Mesenchymal stem cell (in vitro differentiated cells and primary cell): ENCODE data around the gene STARD3.

Experiments
- DNase-seq: peaks from one replicate; pipeline ENCODE4 v3.0.0-alpha.2; 2013
- H2AFZ ChIP-seq: one replicate; pipeline ENCODE4 v1.6.1; 2013; ENCODE audit warnings: low read depth, mild to moderate bottlenecking, control low read depth, inconsistent platforms, low read length, moderate library complexity
- H2AK5ac ChIP-seq: 2 replicates; pipeline ENCODE4 v1.6.1; 2013; ENCODE audit warnings: low read length, moderate library complexity, mild to moderate bottlenecking, inconsistent platforms; ENCODE audit not compliant: severe bottlenecking
- H2BK120ac ChIP-seq: one replicate; pipeline ENCODE4 v1.6.1; 2013; ENCODE audit warnings: low read depth, mild to moderate bottlenecking, inconsistent platforms, low read length, moderate library complexity
- H2BK12ac ChIP-seq, 2 experiments: one replicate each; pipeline ENCODE4 v1.6.1; 2013; ENCODE audit warnings: inconsistent platforms in 2 of 2, low read length in 2 of 2, mild to moderate bottlenecking in 2 of 2, moderate library complexity in 2 of 2, control low read depth in 1 of 2
- H2BK15ac ChIP-seq: one replicate; pipeline ENCODE4 v1.6.1; 2013; ENCODE audit warnings: mild to moderate bottlenecking, low read depth, inconsistent platforms; ENCODE audit not compliant: poor library complexity, severe bottlenecking
- H2BK5ac ChIP-seq: 2 replicates; pipeline ENCODE4 v1.6.1; 2013; ENCODE audit warnings: low read depth, mild to moderate bottlenecking, low read length, control low read depth, inconsistent platforms; ENCODE audit not compliant: poor library complexity, severe bottlenecking
- H3K14ac ChIP-seq, 2 experiments: one replicate each; pipeline ENCODE4 v1.6.1; 2013; ENCODE audit warnings: inconsistent platforms in 2 of 2, low read length in 2 of 2, control low read depth in 1 of 2, mild to moderate bottlenecking in 1 of 2, moderate library complexity in 1 of 2
- H3K18ac ChIP-seq, 2 experiments: one replicate each; pipeline ENCODE4 v1.6.1; 2013; ENCODE audit warnings: inconsistent platforms in 2 of 2, low read length in 2 of 2, control low read depth in 1 of 2, low read depth in 1 of 2, mild to moderate bottlenecking in 1 of 2
- H3K23ac ChIP-seq, 2 experiments: one replicate each; pipeline ENCODE4 v1.6.1; 2013; ENCODE audit warnings: inconsistent platforms in 2 of 2, low read length in 2 of 2, mild to moderate bottlenecking in 2 of 2, moderate library complexity in 2 of 2, control low read depth in 1 of 2
- H3K27ac ChIP-seq: 2 replicates; pipeline ENCODE4 v1.5.1; 2013; ENCODE audit warnings: mild to moderate bottlenecking, moderate library complexity, low read length, control low read depth, inconsistent platforms; ENCODE audit not compliant: poor library complexity, severe bottlenecking
- H3K27me3 ChIP-seq, 2 experiments: 2 replicates each; pipeline versions ENCODE4 v1.6.1 to v1.7.0; 2013; ENCODE audit warnings: low read length in 2 of 2, mild to moderate bottlenecking in 2 of 2, moderate library complexity in 2 of 2, control low read depth in 1 of 2, inconsistent platforms in 1 of 2; ENCODE audit not compliant: control insufficient read depth in 1 of 2, insufficient read depth in 1 of 2
- H3K36me3 ChIP-seq, 2 experiments: 2 replicates each; pipeline versions ENCODE4 v1.6.1 to v1.7.0; 2013; ENCODE audit warnings: low read length in 2 of 2, control low read depth in 1 of 2, inconsistent platforms in 1 of 2, low read depth in 1 of 2, mild to moderate bottlenecking in 1 of 2; ENCODE audit not compliant: insufficient read depth in 2 of 2, control insufficient read depth in 1 of 2
- H3K4ac ChIP-seq, 2 experiments: one replicate each; pipeline ENCODE4 v1.6.1; 2013; ENCODE audit warnings: inconsistent platforms in 2 of 2, low read length in 2 of 2, mild to moderate bottlenecking in 2 of 2, moderate library complexity in 2 of 2, control low read depth in 1 of 2, low read depth in 1 of 2
- H3K4me1 ChIP-seq: 2 replicates; pipeline ENCODE4 v1.6.1; 2013; ENCODE audit warnings: low read depth, low read length, control low read depth; ENCODE audit not compliant: control insufficient read depth, insufficient read depth
- H3K4me2 ChIP-seq: 2 replicates; pipeline ENCODE4 v1.6.1; 2013; ENCODE audit warnings: low read length, mild to moderate bottlenecking, inconsistent platforms; ENCODE audit not compliant: poor library complexity, severe bottlenecking
- H3K4me3 ChIP-seq, 2 experiments: 2 replicates each; pipeline versions ENCODE4 v1.5.1 to v1.7.0; 2013; ENCODE audit warnings: low read length in 2 of 2, mild to moderate bottlenecking in 2 of 2, control low read depth in 1 of 2, low read depth in 1 of 2; ENCODE audit not compliant: insufficient read depth in 1 of 2
- H3K79me1 ChIP-seq: replicated peaks from 2 replicates; pipeline ENCODE4 v1.6.1; 2013; ENCODE audit warnings: mild to moderate bottlenecking, control low read depth, low read length, inconsistent platforms; ENCODE audit not compliant: poor library complexity, severe bottlenecking
- H3K9ac ChIP-seq: 2 replicates; pipeline ENCODE4 v1.7.0; 2013; ENCODE audit warnings: mild to moderate bottlenecking, low read length, moderate library complexity
- H3K9me3 ChIP-seq: 2 replicates; pipeline ENCODE4 v1.7.0; 2013; ENCODE audit warnings: mild to moderate bottlenecking, low read length; ENCODE audit not compliant: control insufficient read depth
- H4K8ac ChIP-seq: one replicate; pipeline ENCODE4 v1.6.1; 2013; ENCODE audit warnings: inconsistent platforms, mild to moderate bottlenecking, low read length, moderate library complexity
- H4K91ac ChIP-seq: one replicate; pipeline ENCODE4 v1.6.1; 2013; ENCODE audit warnings: mild to moderate bottlenecking, low read length, inconsistent platforms
- whole genome bisulfite sequencing: methylation state at CpG from one replicate; pipeline ENCODE4 v1.1.7; 2013; ENCODE audit warnings: mixed read lengths; 5-methylcytosine and 5-hydroxymethylcytosine counted together

Gene STARD3

GRCh38 chr17:39699818-39700147 lies 62.8 kb downstream of the STARD3 start, which contains the start of gene ERBB2:
Gene ERBB2 (plus strand): TSS chr17:39700064. CDS start chr17:39700239, 175 bp downstream.
- peak within 1 kb of the TSS; percentile 57 for H2BK15ac ChIP-seq
- H2BK5ac ChIP-seq: peak within 1 kb of the TSS; percentile 70
- no peaks in the 10 kb centered on the region for H3K27me3 ChIP-seq
- H3K4me1 ChIP-seq: peaks cover 36% of the 10 kb centered on the region
- 0% methylated on average over 20 of the region's 20 CpGs for WGBS
- H4K91ac ChIP-seq: peak within 1 kb of the TSS; percentile 96
- peak within 1 kb of the TSS; percentile 72 to 79 for H3K18ac ChIP-seq
- peak within 1 kb of the TSS; percentile 20 for H3K27ac ChIP-seq
- peak within 1 kb of the TSS in 1 of 2 experiments; percentile 37 for H2BK12ac ChIP-seq
- H3K9ac ChIP-seq: peak within 1 kb of the TSS; percentile 88
- H3K9me3 ChIP-seq: no peaks in the 10 kb centered on the region
- peaks cover 23% of the 10 kb centered on the region for H3K79me1 ChIP-seq
- H4K8ac ChIP-seq: peak within 1 kb of the TSS; percentile 75
- peak within 1 kb of the TSS; percentile 79 for H2AK5ac ChIP-seq
- peak within 1 kb of the TSS; percentile 50 for H2BK120ac ChIP-seq
- peak within 1 kb of the TSS; percentile 73 for H2AFZ ChIP-seq
- peak within 1 kb of the TSS; percentile 83 to 92 for H3K4me3 ChIP-seq
- H3K23ac ChIP-seq: no peak within 1 kb of the TSS
- peak within 1 kb of the TSS; percentile 91 for H3K4me2 ChIP-seq
- peak; percentile 75 for DNase-seq
- H3K4ac ChIP-seq: peak within 1 kb of the TSS in 1 of 2 experiments; percentile 83
- peak within 1 kb of the TSS in 1 of 2 experiments; percentile 97 for H3K14ac ChIP-seq
- peaks cover 0 to 17% of the 10 kb centered on the region in 2 experiments for H3K36me3 ChIP-seq

- peak overlapping the region; percentile 50 for H2BK120ac ChIP-seq
- peak; percentile 48 for DNase-seq
- under 1% methylated on average over 42 of the region's 57 CpGs for WGBS
Observed at GRCh38 chr17:39700148-39700987, 63.4 kb downstream of the STARD3 start.

GRCh38 chr17:39701012-39701783 lies 64.3 kb downstream of the STARD3 start:
- Histone ChIP-seq H3K4me3 (peak overlapping the region; percentile 83 to 92), H3K79me1 (peaks cover 35% of the 10 kb centered on the region), H3K23ac (no peak overlapping the region), H4K91ac (no peak overlapping the region), H3K4me1 (peaks cover 36% of the 10 kb centered on the region), H2BK15ac (no peak overlapping the region), H3K4me2 (peak overlapping the region; percentile 91), H2BK120ac (no peak overlapping the region), H2AFZ (no peak overlapping the region), H2BK12ac (peak overlapping the region in 1 of 2 experiments; percentile 66), H3K9me3 (no peaks in the 10 kb centered on the region), H3K9ac (peak overlapping the region; percentile 88), H2BK5ac (no peak overlapping the region), H4K8ac (no peak overlapping the region), H3K27ac (no peak overlapping the region), H3K18ac (peak overlapping the region in 1 of 2 experiments; percentile 37), H3K36me3 (peaks cover 0 to 28% of the 10 kb centered on the region in 2 experiments), H3K27me3 (no peaks in the 10 kb centered on the region), H3K4ac (no peak overlapping the region), H2AK5ac (peak overlapping the region; percentile 55), H3K14ac (peak overlapping the region in 1 of 2 experiments; percentile 23)
- 53% methylated on average over 8 of the region's 10 CpGs for WGBS
- DNase-seq: no peak

More at GRCh38 chr17:39700148-39700987, 63.4 kb downstream of the STARD3 start:
- no peaks in the 10 kb centered on the region for H3K9me3 ChIP-seq
- H2BK12ac ChIP-seq: peak overlapping the region in 1 of 2 experiments; percentile 37
- H3K27ac ChIP-seq: no peak overlapping the region
- peak overlapping the region; percentile 96 for H4K91ac ChIP-seq
- H3K4me2 ChIP-seq: peak overlapping the region; percentile 91
- H3K4ac ChIP-seq: peak overlapping the region in 1 of 2 experiments; percentile 83
- H2BK15ac ChIP-seq: peak overlapping the region; percentile 57
- peak overlapping the region; percentile 66 for H4K8ac ChIP-seq
- H3K23ac ChIP-seq: no peak overlapping the region
- peak overlapping the region; percentile 73 for H2AFZ ChIP-seq
- H3K9ac ChIP-seq: peak overlapping the region; percentile 88
- peak overlapping the region; percentile 83 to 92 for H3K4me3 ChIP-seq
- no peaks in the 10 kb centered on the region for H3K27me3 ChIP-seq
- H3K4me1 ChIP-seq: peaks cover 36% of the 10 kb centered on the region
- H3K79me1 ChIP-seq: peaks cover 29% of the 10 kb centered on the region
- H2BK5ac ChIP-seq: peak overlapping the region; percentile 70
- peak overlapping the region; percentile 72 to 79 for H3K18ac ChIP-seq
- peak overlapping the region in 1 of 2 experiments; percentile 97 for H3K14ac ChIP-seq
- no peak overlapping the region for H2AK5ac ChIP-seq
- peaks cover 0 to 22% of the 10 kb centered on the region in 2 experiments for H3K36me3 ChIP-seq
